K562 (cell line): Measurements from ENCODE around the gene LRP1-AS. TPM values are rescaled to one million over a fixed set of nuclear protein-coding genes. Genes with fewer than 3 reads are reported as not detected.

ENCODE experiments used
- CBX1 ChIP-seq: sonication (generic); IDR thresholded peaks from 2 replicates; pipeline ENCODE4 v1.6.1; 2016; ENCODE audit warnings: antibody characterized with exemption, low read depth, mild to moderate bottlenecking
- MTA2 ChIP-seq: fragments of 450-650 bp; IDR thresholded peaks from 2 replicates; pipeline ENCODE4 v1.6.1; 2016; ENCODE audit warnings: low read depth
- SMARCA5 ChIP-seq: fragments of 450-650 bp; IDR thresholded peaks from 2 replicates; pipeline ENCODE4 v1.6.1; 2016
- polyA plus RNA-seq, 8 experiments: library from polyadenylated mRNA; depleted of rRNA in 4 of 8; stranded (reverse) in 5 of 8; unstranded in 3 of 8; fragments of >200 nt; fragmentation: Nextera tagmentation in 2 of 8; fragmentation: Illumina TruSeq in 1 of 8; extraction: Ambion mirVana in 2 of 8; extraction: Trizol in 1 of 8; gene quantifications; 2 replicates each; pipeline versions ENCODE4 v1.2.1 to v1.2.3, GENCODE V29; 2011 to 2014; ENCODE audit warnings: inconsistent platforms in 1 of 8, missing spikeins in 1 of 8
- total RNA-seq, 7 experiments: library from RNA; depleted of rRNA in 6 of 7; stranded (reverse); fragments of >200 nt in 6 of 7; fragmentation: Illumina TruSeq in 2 of 7; extraction: Trizol in 2 of 7; gene quantifications; 2 replicates each; pipeline versions ENCODE4 v1.2.1 to v1.2.3, GENCODE V29; 2011 to 2021; ENCODE audit warnings: low replicate concordance in 1 of 7
- TF ChIP-seq, protein P1 (sequence below): fragments of 450-650 bp; IDR thresholded peaks from 2 replicates; pipeline ENCODE4 v1.6.1; 2016; ENCODE audit warnings: mild to moderate bottlenecking, moderate library complexity
- TF ChIP-seq, protein P2 (sequence below): IDR thresholded peaks from 2 replicates; pipeline ENCODE4 v1.6.1; 2014; ENCODE audit warnings: antibody characterized with exemption

LRP1-AS gene
- total and polyA plus RNA-seq, 9 of the 15 experiments (the other 6 are each of a cell fraction or from before 2014, with no cell fraction given): not detected

DNA sequence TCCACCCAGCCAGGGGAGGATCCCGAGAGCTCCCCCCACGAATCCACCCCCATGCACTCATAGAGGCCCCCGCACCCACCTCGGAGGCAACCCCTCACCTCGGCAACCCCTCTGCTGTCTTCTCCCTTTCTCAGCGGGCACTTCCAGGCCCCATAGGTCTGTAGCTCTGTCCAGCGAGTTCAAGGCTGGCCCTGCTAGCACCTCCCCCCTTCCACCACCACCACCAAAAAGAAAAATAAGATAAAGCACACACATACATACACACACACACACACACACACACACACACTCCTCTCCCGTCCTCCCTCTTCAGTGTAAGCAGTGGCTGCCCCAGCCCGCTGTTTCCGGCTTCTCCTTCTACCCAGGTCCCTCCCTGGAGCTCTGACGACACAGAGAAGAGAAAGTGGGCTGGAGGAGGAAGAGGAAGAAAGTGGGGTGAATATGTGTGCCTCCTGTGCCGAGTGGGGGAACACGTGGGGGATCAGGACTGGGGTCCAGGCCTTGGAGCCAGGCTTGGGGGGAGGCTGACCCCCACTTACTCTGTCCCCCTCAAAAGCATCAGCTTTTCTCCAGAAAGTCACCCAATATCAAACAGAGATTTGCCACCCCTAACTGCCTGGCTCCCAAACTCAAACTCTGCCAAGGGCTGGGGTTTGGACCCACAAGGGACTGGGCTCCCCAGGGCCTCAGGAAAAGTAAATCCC lies 36.2 kb downstream of the LRP1-AS start, which contains the start of gene STAT6 (continued):
- TF ChIP-seq, protein P1, sequence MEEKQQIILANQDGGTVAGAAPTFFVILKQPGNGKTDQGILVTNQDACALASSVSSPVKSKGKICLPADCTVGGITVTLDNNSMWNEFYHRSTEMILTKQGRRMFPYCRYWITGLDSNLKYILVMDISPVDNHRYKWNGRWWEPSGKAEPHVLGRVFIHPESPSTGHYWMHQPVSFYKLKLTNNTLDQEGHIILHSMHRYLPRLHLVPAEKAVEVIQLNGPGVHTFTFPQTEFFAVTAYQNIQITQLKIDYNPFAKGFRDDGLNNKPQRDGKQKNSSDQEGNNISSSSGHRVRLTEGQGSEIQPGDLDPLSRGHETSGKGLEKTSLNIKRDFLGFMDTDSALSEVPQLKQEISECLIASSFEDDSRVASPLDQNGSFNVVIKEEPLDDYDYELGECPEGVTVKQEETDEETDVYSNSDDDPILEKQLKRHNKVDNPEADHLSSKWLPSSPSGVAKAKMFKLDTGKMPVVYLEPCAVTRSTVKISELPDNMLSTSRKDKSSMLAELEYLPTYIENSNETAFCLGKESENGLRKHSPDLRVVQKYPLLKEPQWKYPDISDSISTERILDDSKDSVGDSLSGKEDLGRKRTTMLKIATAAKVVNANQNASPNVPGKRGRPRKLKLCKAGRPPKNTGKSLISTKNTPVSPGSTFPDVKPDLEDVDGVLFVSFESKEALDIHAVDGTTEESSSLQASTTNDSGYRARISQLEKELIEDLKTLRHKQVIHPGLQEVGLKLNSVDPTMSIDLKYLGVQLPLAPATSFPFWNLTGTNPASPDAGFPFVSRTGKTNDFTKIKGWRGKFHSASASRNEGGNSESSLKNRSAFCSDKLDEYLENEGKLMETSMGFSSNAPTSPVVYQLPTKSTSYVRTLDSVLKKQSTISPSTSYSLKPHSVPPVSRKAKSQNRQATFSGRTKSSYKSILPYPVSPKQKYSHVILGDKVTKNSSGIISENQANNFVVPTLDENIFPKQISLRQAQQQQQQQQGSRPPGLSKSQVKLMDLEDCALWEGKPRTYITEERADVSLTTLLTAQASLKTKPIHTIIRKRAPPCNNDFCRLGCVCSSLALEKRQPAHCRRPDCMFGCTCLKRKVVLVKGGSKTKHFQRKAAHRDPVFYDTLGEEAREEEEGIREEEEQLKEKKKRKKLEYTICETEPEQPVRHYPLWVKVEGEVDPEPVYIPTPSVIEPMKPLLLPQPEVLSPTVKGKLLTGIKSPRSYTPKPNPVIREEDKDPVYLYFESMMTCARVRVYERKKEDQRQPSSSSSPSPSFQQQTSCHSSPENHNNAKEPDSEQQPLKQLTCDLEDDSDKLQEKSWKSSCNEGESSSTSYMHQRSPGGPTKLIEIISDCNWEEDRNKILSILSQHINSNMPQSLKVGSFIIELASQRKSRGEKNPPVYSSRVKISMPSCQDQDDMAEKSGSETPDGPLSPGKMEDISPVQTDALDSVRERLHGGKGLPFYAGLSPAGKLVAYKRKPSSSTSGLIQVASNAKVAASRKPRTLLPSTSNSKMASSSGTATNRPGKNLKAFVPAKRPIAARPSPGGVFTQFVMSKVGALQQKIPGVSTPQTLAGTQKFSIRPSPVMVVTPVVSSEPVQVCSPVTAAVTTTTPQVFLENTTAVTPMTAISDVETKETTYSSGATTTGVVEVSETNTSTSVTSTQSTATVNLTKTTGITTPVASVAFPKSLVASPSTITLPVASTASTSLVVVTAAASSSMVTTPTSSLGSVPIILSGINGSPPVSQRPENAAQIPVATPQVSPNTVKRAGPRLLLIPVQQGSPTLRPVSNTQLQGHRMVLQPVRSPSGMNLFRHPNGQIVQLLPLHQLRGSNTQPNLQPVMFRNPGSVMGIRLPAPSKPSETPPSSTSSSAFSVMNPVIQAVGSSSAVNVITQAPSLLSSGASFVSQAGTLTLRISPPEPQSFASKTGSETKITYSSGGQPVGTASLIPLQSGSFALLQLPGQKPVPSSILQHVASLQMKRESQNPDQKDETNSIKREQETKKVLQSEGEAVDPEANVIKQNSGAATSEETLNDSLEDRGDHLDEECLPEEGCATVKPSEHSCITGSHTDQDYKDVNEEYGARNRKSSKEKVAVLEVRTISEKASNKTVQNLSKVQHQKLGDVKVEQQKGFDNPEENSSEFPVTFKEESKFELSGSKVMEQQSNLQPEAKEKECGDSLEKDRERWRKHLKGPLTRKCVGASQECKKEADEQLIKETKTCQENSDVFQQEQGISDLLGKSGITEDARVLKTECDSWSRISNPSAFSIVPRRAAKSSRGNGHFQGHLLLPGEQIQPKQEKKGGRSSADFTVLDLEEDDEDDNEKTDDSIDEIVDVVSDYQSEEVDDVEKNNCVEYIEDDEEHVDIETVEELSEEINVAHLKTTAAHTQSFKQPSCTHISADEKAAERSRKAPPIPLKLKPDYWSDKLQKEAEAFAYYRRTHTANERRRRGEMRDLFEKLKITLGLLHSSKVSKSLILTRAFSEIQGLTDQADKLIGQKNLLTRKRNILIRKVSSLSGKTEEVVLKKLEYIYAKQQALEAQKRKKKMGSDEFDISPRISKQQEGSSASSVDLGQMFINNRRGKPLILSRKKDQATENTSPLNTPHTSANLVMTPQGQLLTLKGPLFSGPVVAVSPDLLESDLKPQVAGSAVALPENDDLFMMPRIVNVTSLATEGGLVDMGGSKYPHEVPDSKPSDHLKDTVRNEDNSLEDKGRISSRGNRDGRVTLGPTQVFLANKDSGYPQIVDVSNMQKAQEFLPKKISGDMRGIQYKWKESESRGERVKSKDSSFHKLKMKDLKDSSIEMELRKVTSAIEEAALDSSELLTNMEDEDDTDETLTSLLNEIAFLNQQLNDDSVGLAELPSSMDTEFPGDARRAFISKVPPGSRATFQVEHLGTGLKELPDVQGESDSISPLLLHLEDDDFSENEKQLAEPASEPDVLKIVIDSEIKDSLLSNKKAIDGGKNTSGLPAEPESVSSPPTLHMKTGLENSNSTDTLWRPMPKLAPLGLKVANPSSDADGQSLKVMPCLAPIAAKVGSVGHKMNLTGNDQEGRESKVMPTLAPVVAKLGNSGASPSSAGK: 0 out of 2 replicates have a peak, but pooled peaks have one; percentile 6
- 0 out of 2 replicates have a peak, but pooled peaks have one; percentile 29 for TF ChIP-seq SMARCA5
- TF ChIP-seq MTA2: peak; percentile 36; the same call in 1 of the 2 replicates
- 0 out of 2 replicates have a peak, but pooled peaks have one; percentile 26 for TF ChIP-seq CBX1
- TF ChIP-seq, protein P2, sequence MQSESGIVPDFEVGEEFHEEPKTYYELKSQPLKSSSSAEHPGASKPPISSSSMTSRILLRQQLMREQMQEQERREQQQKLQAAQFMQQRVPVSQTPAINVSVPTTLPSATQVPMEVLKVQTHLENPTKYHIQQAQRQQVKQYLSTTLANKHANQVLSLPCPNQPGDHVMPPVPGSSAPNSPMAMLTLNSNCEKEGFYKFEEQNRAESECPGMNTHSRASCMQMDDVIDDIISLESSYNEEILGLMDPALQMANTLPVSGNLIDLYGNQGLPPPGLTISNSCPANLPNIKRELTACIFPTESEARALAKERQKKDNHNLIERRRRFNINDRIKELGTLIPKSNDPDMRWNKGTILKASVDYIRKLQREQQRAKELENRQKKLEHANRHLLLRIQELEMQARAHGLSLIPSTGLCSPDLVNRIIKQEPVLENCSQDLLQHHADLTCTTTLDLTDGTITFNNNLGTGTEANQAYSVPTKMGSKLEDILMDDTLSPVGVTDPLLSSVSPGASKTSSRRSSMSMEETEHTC: no peak
